K562 (cell line): ENCODE results near the gene ARHGEF10L. TPM values are rescaled to one million over a fixed set of nuclear protein-coding genes. Genes with fewer than 3 reads are reported as not detected.

Source experiments
- ATAC-seq: fragments of 200-7000 bp; cut with Tn5 transposase; 3 replicates; pipeline ENCODE4 v1.9.1; 2020; ENCODE audit warnings: moderate library complexity
- BruUV-seq: library from RNA; stranded (reverse); fragments of 400-500 nt; replicated peaks from 2 replicates; lab custom pipeline; 2021; lab: Mats Ljungman, UMichigan
- CTCF ChIA-PET: fragments of 300-600 bp; formaldehyde crosslinking; extraction: SDS; loops from one replicate; lab custom pipeline; 2021; ENCODE audit warnings: low intra/inter-chr PET ratio; lab: Yijun Ruan, JAX
- POLR2A ChIA-PET: fragments of 300-600, 350-650 bp; sonication (Branson Sonifier 250); formaldehyde crosslinking; extraction: SDS; loops from one replicate; lab custom pipeline; 2021; ENCODE audit warnings: antibody characterized with exemption, inconsistent platforms; lab: Yijun Ruan, JAX
- DNase-seq, 4 experiments: peaks; one replicate each; pipeline versions ENCODE4 v3.0.0 to v3.0.0-alpha.2; 2011 to 2018; ENCODE audit warnings: low spot score in 3 of 4, mixed read lengths in 3 of 4; ENCODE audit errors: extremely low read depth in 1 of 4
- FAIRE-seq: peaks from 2 replicates; lab custom pipeline; 2011; peaks lifted over from hg19 to GRCh38; lab: Jason Lieb, UNC
- H2AFZ ChIP-seq: 2 replicates; pipeline ENCODE4 v1.6.0; 2011; ENCODE audit warnings: low read depth, low read length, control low read depth, inconsistent platforms
- H3K27ac ChIP-seq: fragments of 200-600 bp; 3 replicates; pipeline ENCODE4 v1.8.0; 2011; ENCODE audit warnings: low read depth, mild to moderate bottlenecking, control low read depth, inconsistent platforms, low read length, moderate library complexity, mixed read lengths; ENCODE audit errors: extremely low read depth
- H3K27me3 ChIP-seq, 2 experiments: fragments of 300-600 bp in 1 of 2; 2 replicates in 1 of 2; 3 replicates in 1 of 2; pipeline versions ENCODE4 v1.6.0 to v1.8.0; 2011; ENCODE audit warnings: inconsistent platforms in 2 of 2, low read length in 2 of 2, mild to moderate bottlenecking in 1 of 2, mixed read lengths in 1 of 2, moderate library complexity in 1 of 2; ENCODE audit not compliant: control insufficient read depth in 2 of 2, insufficient read depth in 2 of 2
- H3K36me3 ChIP-seq: fragments of 300-600 bp; 3 replicates; pipeline ENCODE4 v1.8.0; 2011; ENCODE audit warnings: mild to moderate bottlenecking, low read length, inconsistent platforms; ENCODE audit not compliant: control insufficient read depth, insufficient read depth
- H3K4me1 ChIP-seq, 2 experiments: fragments of 200-600 bp in 1 of 2; replicated peaks in 1 of 2; 2 replicates in 1 of 2; 3 replicates in 1 of 2; pipeline versions ENCODE4 v1.5.1 to v1.8.0; 2011; ENCODE audit warnings: inconsistent platforms in 2 of 2, low read length in 2 of 2, mild to moderate bottlenecking in 1 of 2, mixed read lengths in 1 of 2, moderate library complexity in 1 of 2; ENCODE audit not compliant: control insufficient read depth in 2 of 2, insufficient read depth in 2 of 2
- H3K4me2 ChIP-seq: 2 replicates; pipeline ENCODE4 v1.6.1; 2011; ENCODE audit warnings: low read length, control low read depth, inconsistent platforms, mixed read lengths; ENCODE audit not compliant: insufficient read depth
- H3K4me3 ChIP-seq: fragments of 200-600 bp; sonication (generic), shearing (Covaris generic); 2 replicates; pipeline ENCODE4 v1.5.1; 2016; ENCODE audit warnings: control low read depth, inconsistent platforms
- H3K79me2 ChIP-seq: fragments of 200-600 bp; 3 replicates; pipeline ENCODE4 v1.8.0; 2011; ENCODE audit warnings: low read length, inconsistent platforms; ENCODE audit not compliant: control insufficient read depth, insufficient read depth
- H3K9ac ChIP-seq, 2 experiments: 2 replicates each; pipeline versions ENCODE4 v1.6.0 to v1.6.1; 2011; ENCODE audit warnings: low read depth in 2 of 2, low read length in 2 of 2, control low read depth in 1 of 2, inconsistent platforms in 1 of 2, mild to moderate bottlenecking in 1 of 2, mixed read lengths in 1 of 2; ENCODE audit not compliant: insufficient read depth in 1 of 2
- H3K9me1 ChIP-seq: one replicate; pipeline ENCODE4 v1.6.0; 2011; ENCODE audit warnings: inconsistent platforms, mild to moderate bottlenecking, low read length, moderate library complexity; ENCODE audit not compliant: control insufficient read depth, insufficient read depth
- H3K9me3 ChIP-seq: replicated peaks from 2 replicates; pipeline ENCODE4 v1.5.1; 2011; ENCODE audit warnings: low read depth, low read length, inconsistent platforms; ENCODE audit not compliant: control insufficient read depth, insufficient read depth
- H4K20me1 ChIP-seq: replicated peaks from 2 replicates; pipeline ENCODE4 v1.6.1; 2011; ENCODE audit warnings: low read length, inconsistent platforms, mixed read lengths; ENCODE audit not compliant: control insufficient read depth, insufficient read depth
- BCOR ChIP-seq: fragments of 450-650 bp; IDR thresholded peaks from 2 replicates; pipeline ENCODE4 v1.6.1; 2016
- JUND ChIP-seq, 2 experiments: IDR thresholded peaks; 2 replicates in 1 of 2; 3 replicates in 1 of 2; pipeline ENCODE4 v1.6.1; 2011; ENCODE audit warnings: borderline replicate concordance in 2 of 2, low read depth in 2 of 2, low read length in 2 of 2, improper control_type of control experiment in 1 of 2, missing biosample characterization in 1 of 2, missing genetic modification characterization in 1 of 2, missing genetic modification reagents in 1 of 2
- LCOR ChIP-seq: sonication (generic); formaldehyde crosslinking; IDR thresholded peaks from 2 replicates; pipeline ENCODE4 v1.8.0; 2022; ENCODE audit warnings: mild to moderate bottlenecking, missing genetic modification reagents
- PCBP2 ChIP-seq: fragments of 200-400 bp; formaldehyde crosslinking; IDR thresholded peaks from 2 replicates; pipeline ENCODE4 v1.6.1; 2018; ENCODE audit warnings: low read length, low read depth, mild to moderate bottlenecking, moderate library complexity; ENCODE audit not compliant: poor library complexity, severe bottlenecking
- RBM25 ChIP-seq: fragments of 200-400 bp; formaldehyde crosslinking; IDR thresholded peaks from 2 replicates; pipeline ENCODE4 v1.6.1; 2018; ENCODE audit warnings: low read length, low read depth, moderate library complexity; ENCODE audit not compliant: severe bottlenecking
- TGIF2 ChIP-seq: sonication (generic); formaldehyde crosslinking; IDR thresholded peaks from 2 replicates; pipeline ENCODE4 v1.8.1; 2022; ENCODE audit warnings: mild to moderate bottlenecking, missing genetic modification reagents, moderate library complexity
- ZNF57 ChIP-seq: fragments of 450-650 bp; formaldehyde crosslinking; IDR thresholded peaks from 2 replicates; pipeline ENCODE4 v1.4.0; 2020; ENCODE audit warnings: mild to moderate bottlenecking, moderate library complexity
- ZNF764 ChIP-seq: fragments of 250-450 bp; sonication (Bioruptor Pico); IDR thresholded peaks from 2 replicates; pipeline ENCODE4 v1.4.0; 2020; ENCODE audit warnings: low read depth, mild to moderate bottlenecking, moderate library complexity
- WGBS: fragments of 100-300 bp; shearing (Covaris generic); methylation state at CpG from one replicate; pipeline ENCODE4 v1.1.6; 2016; ENCODE audit warnings: low coverage, mixed read lengths; ENCODE audit not compliant: insufficient coverage; ENCODE audit errors: missing lambda C conversion rate; 5-methylcytosine and 5-hydroxymethylcytosine counted together
- in situ Hi-C: fragments of 300-500 bp; cut with MboI; formaldehyde crosslinking; loops from 4 replicates; pipeline ENCODE4 v1.15.0; 2018; ENCODE audit warnings: inconsistent platforms, mixed read lengths
- intact Hi-C: fragments of 100-400 bp; cut with micrococcal nuclease; formaldehyde crosslinking; loops from 2 replicates; pipeline ENCODE4 v1.14.2; 2022
- polyA plus RNA-seq, 8 experiments: library from polyadenylated mRNA; depleted of rRNA in 4 of 8; stranded (reverse) in 5 of 8; unstranded in 3 of 8; fragments of >200 nt; fragmentation: Nextera tagmentation in 2 of 8; fragmentation: Illumina TruSeq in 1 of 8; extraction: Ambion mirVana in 2 of 8; extraction: Trizol in 1 of 8; gene quantifications; 2 replicates each; pipeline versions ENCODE4 v1.2.1 to v1.2.3, GENCODE V29; 2011 to 2014; ENCODE audit warnings: inconsistent platforms in 1 of 8, missing spikeins in 1 of 8
- total RNA-seq, 7 experiments: library from RNA; depleted of rRNA in 6 of 7; stranded (reverse); fragments of >200 nt in 6 of 7; fragmentation: Illumina TruSeq in 2 of 7; extraction: Trizol in 2 of 7; gene quantifications; 2 replicates each; pipeline versions ENCODE4 v1.2.1 to v1.2.3, GENCODE V29; 2011 to 2021; ENCODE audit warnings: low replicate concordance in 1 of 7
- TF ChIP-seq, protein P1 (sequence below): fragments of 450-650 bp; IDR thresholded peaks from 2 replicates; pipeline ENCODE4 v1.6.1; 2014; ENCODE audit warnings: low read depth, mild to moderate bottlenecking, moderate library complexity, borderline replicate concordance
- TF ChIP-seq, protein P2 (sequence below): fragments of 250-450 bp; sonication (Bioruptor Pico); IDR thresholded peaks from 2 replicates; pipeline ENCODE4 v1.6.1; 2021; ENCODE audit warnings: mild to moderate bottlenecking

The ARHGEF10L gene
- total and polyA plus RNA-seq, 9 of the 15 experiments (the other 6 are each of a cell fraction or from before 2014, with no cell fraction given), result 0.09 to 0.13 TPM; not detected in 7

DNA sequence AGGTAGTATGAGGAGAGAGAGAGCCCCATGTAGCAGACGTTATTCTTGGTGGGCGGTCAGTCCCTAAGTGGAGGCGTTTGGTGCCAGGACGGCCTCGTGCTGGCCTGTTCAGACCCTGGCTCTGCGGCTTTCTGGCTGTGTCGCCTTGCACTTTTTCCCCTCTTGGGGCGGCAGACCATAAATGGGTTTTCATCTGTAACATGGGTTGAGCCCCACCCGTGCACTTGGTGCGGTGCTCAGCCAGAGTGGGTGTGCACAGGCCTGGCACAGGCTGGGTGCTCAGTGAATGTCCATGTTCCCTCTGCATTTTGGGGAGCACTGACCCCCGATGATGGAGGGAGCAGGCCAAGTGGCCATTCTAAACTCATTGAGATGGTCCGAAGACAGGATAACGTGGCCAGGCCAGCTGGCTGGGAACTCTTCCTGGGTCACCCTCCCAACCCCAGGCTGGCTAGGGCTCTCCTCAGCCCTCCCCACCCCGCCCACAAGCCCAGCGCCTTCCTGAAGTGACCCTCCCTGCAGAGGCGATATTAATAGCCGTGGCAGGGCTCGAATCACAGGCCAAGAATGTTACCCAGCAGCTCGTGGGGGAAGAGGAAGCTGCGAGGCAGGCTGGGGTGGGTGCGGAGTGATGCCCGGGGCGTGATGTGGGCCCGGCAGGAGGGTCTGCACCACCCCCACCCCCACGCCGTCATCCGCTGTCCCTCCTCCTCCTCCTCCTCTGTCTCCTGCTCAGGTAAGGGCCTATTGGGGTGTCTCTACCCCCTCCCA lies 78.5 kb downstream of the ARHGEF10L start:
- 2% methylated on average over 25 of the region's 27 CpGs for WGBS
- TF ChIP-seq LCOR, result no peak
- H3K27me3 ChIP-seq, result peaks cover 30 to 93% of the 10 kb centered on the region in 2 experiments; a peak in 4 of 5 replicates
- no peak for DNase-seq
- peaks cover 0 to 3% of the 10 kb centered on the region in 2 experiments; a peak in 2 of 5 replicates for H3K4me1 ChIP-seq
- no peaks in the 10 kb centered on the region for H3K9me3 ChIP-seq
- ATAC-seq, result no peak
- no TSS peak for BruUV-seq
- no peak overlapping the region for H2AFZ ChIP-seq
- H3K36me3 ChIP-seq, result no peaks in the 10 kb centered on the region
- FAIRE-seq, result no peak
- H3K79me2 ChIP-seq, result no peaks in the 10 kb centered on the region
- H3K9ac ChIP-seq, result no peak overlapping the region; a peak in 1 of 4 replicates
- ChIA-PET POLR2A (interaction anchor here (0.6 to 1.2 kb wide), 2 partner anchors 11 to 210 kb away, joined by 3 to 5 read pairs; no protein-coding TSS in a partner anchor), CTCF (no interaction called here)
- H3K4me2 ChIP-seq, result no peak overlapping the region
- peaks cover 32% of the 10 kb centered on the region for H4K20me1 ChIP-seq
- no peak overlapping the region for H3K4me3 ChIP-seq
- no peak overlapping the region for H3K27ac ChIP-seq
- in situ Hi-C loops (no loop called here), intact Hi-C loops (no loop called here)
- H3K9me1 ChIP-seq, result no peaks in the 10 kb centered on the region

DNA sequence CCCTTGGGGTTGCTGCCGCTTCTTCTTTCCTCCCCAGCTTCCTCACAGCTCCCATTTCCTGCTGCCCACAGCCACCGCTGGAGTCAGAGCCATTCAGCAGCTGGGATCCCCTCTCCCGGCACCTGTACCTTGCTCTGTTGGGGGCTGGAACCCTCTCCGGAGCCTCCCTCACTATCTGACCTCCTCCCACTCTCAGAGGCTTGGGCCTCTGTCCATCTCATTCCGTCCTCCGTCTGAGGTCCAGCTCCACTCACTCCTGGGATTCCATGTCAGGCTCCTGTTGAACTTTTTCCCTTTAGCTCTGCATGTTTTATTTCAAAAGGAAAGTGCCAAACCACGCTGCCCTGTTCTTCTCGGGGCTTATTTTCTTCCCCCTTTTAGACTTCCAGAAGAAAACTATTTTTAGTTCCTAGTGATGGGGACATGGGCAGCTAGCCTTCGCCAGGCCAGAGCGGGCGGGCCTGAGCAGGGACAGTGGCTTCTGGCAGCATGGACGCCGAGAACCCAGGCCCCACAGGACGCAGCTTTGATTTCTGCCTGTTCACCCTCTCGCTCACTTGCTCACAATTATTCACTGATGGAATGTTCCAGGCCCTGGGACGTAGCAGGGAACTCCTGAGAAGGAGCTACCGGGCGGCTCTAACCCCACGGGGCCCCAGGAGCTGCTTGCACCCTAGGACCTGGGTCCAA lies 79.2 kb downstream of the ARHGEF10L start:
- H4K20me1 ChIP-seq, result peaks cover 39% of the 10 kb centered on the region
- H3K9me3 ChIP-seq, result no peaks in the 10 kb centered on the region
- no peak overlapping the region for H3K4me2 ChIP-seq
- no peak overlapping the region for H3K27ac ChIP-seq
- ATAC-seq (no peak), DNase-seq (no peak), FAIRE-seq (no peak)
- in situ Hi-C loops, result no loop called here
- H3K4me3 ChIP-seq, result no peak overlapping the region
- ChIA-PET CTCF (no interaction called here), POLR2A (interaction anchor here (0.6 to 1.2 kb wide), 2 partner anchors 12 to 210 kb away, joined by 3 to 5 read pairs; no protein-coding TSS in a partner anchor)
- H3K9ac ChIP-seq, result no peak overlapping the region
- 2% methylated on average over 18 of the region's 19 CpGs for WGBS
- H3K79me2 ChIP-seq, result no peaks in the 10 kb centered on the region
- no peak overlapping the region for H2AFZ ChIP-seq
- H3K27me3 ChIP-seq, result peaks cover 24 to 92% of the 10 kb centered on the region in 2 experiments; a peak in 4 of 5 replicates
- no peaks in the 10 kb centered on the region for H3K9me1 ChIP-seq
- peaks cover 0 to 3% of the 10 kb centered on the region in 2 experiments; a peak in 2 of 5 replicates for H3K4me1 ChIP-seq
- intact Hi-C loops, result no loop called here
- BruUV-seq, result no TSS peak
- H3K36me3 ChIP-seq, result no peaks in the 10 kb centered on the region
- TF ChIP-seq ZNF764 (no peak), JUND (IDR thresholded peaks at IDR 0.05; ENCODE audit: borderline replicate concordance, low read depth, low read length) (no peak), JUND (tag; IDR thresholded peaks at IDR 0.05; ENCODE audit: borderline replicate concordance, low read depth, low read length) (no peak), ZNF57 (CRISPR knock-in tag) (no peak), TGIF2 (no peak), RBM25 (no peak), BCOR (no peak), PCBP2 (no peak)
- TF ChIP-seq, protein P1, sequence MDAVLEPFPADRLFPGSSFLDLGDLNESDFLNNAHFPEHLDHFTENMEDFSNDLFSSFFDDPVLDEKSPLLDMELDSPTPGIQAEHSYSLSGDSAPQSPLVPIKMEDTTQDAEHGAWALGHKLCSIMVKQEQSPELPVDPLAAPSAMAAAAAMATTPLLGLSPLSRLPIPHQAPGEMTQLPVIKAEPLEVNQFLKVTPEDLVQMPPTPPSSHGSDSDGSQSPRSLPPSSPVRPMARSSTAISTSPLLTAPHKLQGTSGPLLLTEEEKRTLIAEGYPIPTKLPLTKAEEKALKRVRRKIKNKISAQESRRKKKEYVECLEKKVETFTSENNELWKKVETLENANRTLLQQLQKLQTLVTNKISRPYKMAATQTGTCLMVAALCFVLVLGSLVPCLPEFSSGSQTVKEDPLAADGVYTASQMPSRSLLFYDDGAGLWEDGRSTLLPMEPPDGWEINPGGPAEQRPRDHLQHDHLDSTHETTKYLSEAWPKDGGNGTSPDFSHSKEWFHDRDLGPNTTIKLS, result no peak
- TF ChIP-seq, protein P2, sequence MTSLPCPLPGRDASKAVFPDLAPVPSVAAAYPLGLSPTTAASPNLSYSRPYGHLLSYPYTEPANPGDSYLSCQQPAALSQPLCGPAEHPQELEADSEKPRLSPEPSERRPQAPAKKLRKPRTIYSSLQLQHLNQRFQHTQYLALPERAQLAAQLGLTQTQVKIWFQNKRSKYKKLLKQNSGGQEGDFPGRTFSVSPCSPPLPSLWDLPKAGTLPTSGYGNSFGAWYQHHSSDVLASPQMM, result no peak
